CD4-positive, alpha-beta T cell treated with Interleukin-4 for 4 hours (primary cell): ENCODE data around the gene KRT6A.

Experiments
- DNase-seq: peaks from one replicate; pipeline ENCODE4 v3.0.0-alpha.2; 2020

KRT6A gene

GRCh38 chr12:52493172-52493571 lies at the start of gene KRT6A:
Gene KRT6A, minus strand, starts transcription at chr12:52493257. Its CDS starts 69 bp downstream, at chr12:52493188.
- DNase-seq, result no peak

- no peak for DNase-seq
Measured at GRCh38 chr12:52542157-52542556, 49.1 kb upstream of the KRT6A start.

GRCh38 chr12:52541709-52542108 lies 48.7 kb upstream of the KRT6A start:
- no peak for DNase-seq

GRCh38 chr12:52540531-52540930 lies 47.5 kb upstream of the KRT6A start:
- DNase-seq, result no peak

- DNase-seq, result no peak
Measured at GRCh38 chr12:52539821-52540173, 46.7 kb upstream of the KRT6A start.

GRCh38 chr12:52539083-52539820 lies 46.2 kb upstream of the KRT6A start:
- DNase-seq, result no peak

GRCh38 chr12:52537101-52537500 lies 44.0 kb upstream of the KRT6A start:
- no peak for DNase-seq

GRCh38 chr12:52535574-52535973 lies 42.5 kb upstream of the KRT6A start:
- no peak for DNase-seq

- no peak for DNase-seq
Measured at GRCh38 chr12:52534482-52534881, 41.4 kb upstream of the KRT6A start.

- DNase-seq, result no peak
Measured at GRCh38 chr12:52533686-52534470, 40.8 kb upstream of the KRT6A start.

- DNase-seq, result no peak
Measured at GRCh38 chr12:52532636-52533035, 39.6 kb upstream of the KRT6A start.

GRCh38 chr12:52531566-52532300 lies 38.7 kb upstream of the KRT6A start:
- DNase-seq, result no peak

GRCh38 chr12:52530905-52531304 lies 37.8 kb upstream of the KRT6A start:
- DNase-seq, result no peak

GRCh38 chr12:52530366-52530765 lies 37.3 kb upstream of the KRT6A start:
- DNase-seq, result no peak

- DNase-seq, result no peak
Measured at GRCh38 chr12:52529846-52530245, 36.8 kb upstream of the KRT6A start.

- DNase-seq, result no peak
Measured at GRCh38 chr12:52529417-52529816, 36.4 kb upstream of the KRT6A start.

GRCh38 chr12:52528641-52529143 lies 35.6 kb upstream of the KRT6A start:
- DNase-seq, result no peak

- DNase-seq, result no peak
Measured at GRCh38 chr12:52527121-52527800, 34.2 kb upstream of the KRT6A start.

GRCh38 chr12:52526511-52526951 lies 33.5 kb upstream of the KRT6A start:
- peak; percentile 8 for DNase-seq

- no peak for DNase-seq
Measured at GRCh38 chr12:52525661-52526499, 32.8 kb upstream of the KRT6A start.

- no peak for DNase-seq
Measured at GRCh38 chr12:52524898-52525591, 32.0 kb upstream of the KRT6A start.
